ENCODE results near the gene VWA8.
"Not testable (repeated sequence)": the region's sequence is repeated elsewhere in the genome, so short reads cannot be mapped to it uniquely, and the experiment has no call there.

VWA8 gene

DNA sequence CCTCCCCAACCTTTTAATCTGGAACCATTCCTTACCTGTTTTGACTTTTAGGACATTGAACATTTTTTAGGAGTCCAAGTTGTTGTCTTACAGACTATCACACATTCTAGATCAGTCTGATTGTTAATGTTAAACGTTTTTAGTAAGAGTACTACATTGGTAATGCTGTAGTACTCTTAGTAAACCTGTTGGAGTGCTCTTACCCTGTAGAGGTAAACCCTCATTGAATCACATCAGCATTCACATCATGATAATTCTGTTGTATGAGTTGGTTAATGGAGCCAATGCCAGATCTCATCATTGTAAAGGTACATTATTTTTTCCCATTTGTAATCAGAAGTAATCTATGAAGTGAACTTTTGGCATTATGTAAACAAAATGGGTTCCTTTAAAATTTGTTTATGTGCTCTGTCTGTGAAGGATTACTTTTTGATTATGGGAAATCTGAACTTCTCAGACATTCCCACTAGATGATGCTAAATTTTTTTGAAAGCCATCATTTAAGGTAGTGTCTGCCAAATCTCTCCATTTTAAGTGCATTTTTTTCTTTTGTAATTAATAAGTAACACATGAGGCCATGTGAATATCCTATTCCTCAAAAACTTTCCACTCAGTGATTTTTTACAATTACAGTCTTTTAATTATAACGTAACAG lies 55.2 kb downstream of the VWA8 start:
- Histone ChIP-seq H3K9ac (ENCODE audit: low read length in 2 of 2) (no peak overlapping the region), H3K27me3 (ENCODE audit: control insufficient read depth in 1 of 2, insufficient read depth in 2 of 2, low read length in 2 of 2) (no peaks in the 10 kb centered on the region), H3K4me1 (ENCODE audit: control insufficient read depth, insufficient read depth, low read length) (no peaks in the 10 kb centered on the region), H3K4me3 (ENCODE audit: low read length in 2 of 2) (no peak overlapping the region), H3K36me3 (ENCODE audit: control insufficient read depth in 2 of 2, insufficient read depth in 2 of 2, low read length in 2 of 2) (no peaks in the 10 kb centered on the region), H3K9me3 (ENCODE audit: control insufficient read depth in 2 of 2, low read length in 2 of 2) (no peaks in the 10 kb centered on the region), H3K27ac (ENCODE audit: low read length) (no peak overlapping the region)

DNA sequence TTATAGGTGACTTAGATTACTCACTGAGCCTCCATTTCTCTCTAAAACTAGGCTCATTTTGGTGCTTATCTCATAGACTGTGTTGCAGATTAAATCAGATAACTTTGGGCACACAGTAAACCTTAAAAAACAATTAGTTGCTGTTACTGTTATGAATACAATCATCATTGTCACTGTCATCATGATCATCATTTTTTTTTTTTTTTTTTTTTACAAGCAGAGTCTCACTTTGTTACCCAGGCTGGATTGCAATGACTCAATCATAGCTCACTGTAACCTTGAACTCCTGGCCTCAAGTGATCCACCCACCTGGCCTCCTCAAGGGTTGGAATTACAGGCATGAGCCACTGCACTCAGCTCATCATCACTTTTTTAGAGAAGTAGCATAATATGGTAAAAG lies 60.0 kb downstream of the VWA8 start:
- no peaks in the 10 kb centered on the region for H3K36me3 ChIP-seq (ENCODE audit: control insufficient read depth in 2 of 2, insufficient read depth in 2 of 2, low read length in 2 of 2)

DNA sequence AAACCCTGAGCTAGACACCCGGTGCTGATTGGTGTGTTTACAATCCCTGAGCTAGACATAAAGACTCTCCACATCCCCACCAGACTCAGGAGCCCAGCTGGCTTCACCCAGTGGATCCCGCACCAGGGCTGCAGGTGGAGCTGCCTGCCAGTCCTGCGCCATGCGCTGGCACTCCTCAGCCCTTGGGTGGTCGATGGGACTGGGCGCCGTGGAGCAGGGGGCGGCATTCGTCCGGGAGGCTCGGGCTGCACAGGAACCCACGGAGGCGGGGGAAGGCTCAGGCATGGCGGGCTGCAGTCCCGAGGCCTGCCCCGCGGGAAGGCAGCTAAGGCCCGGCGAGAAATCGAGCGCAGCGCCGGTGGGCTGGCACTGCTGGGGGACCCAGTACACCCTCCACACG lies 62.5 kb downstream of the VWA8 start:
- H3K27ac ChIP-seq (ENCODE audit: low read length); H3K4me1 ChIP-seq (ENCODE audit: control insufficient read depth, insufficient read depth, low read length); H3K36me3 ChIP-seq (ENCODE audit: control insufficient read depth in 2 of 2, insufficient read depth in 2 of 2, low read length in 2 of 2); H3K4me3 ChIP-seq (ENCODE audit: low read length in 2 of 2); H3K9me3 ChIP-seq (ENCODE audit: control insufficient read depth in 2 of 2, low read length in 2 of 2); H3K27me3 ChIP-seq (ENCODE audit: control insufficient read depth in 1 of 2, insufficient read depth in 2 of 2, low read length in 2 of 2); H3K9ac ChIP-seq (ENCODE audit: low read length in 2 of 2): not testable (repeated sequence)

More for the DNA sequence above, 60.0 kb downstream of the VWA8 start:
- Histone ChIP-seq H3K4me3 (ENCODE audit: low read length in 2 of 2) (no peak overlapping the region), H3K27ac (ENCODE audit: low read length) (no peak overlapping the region), H3K27me3 (ENCODE audit: control insufficient read depth in 1 of 2, insufficient read depth in 2 of 2, low read length in 2 of 2) (no peaks in the 10 kb centered on the region), H3K9ac (ENCODE audit: low read length in 2 of 2) (no peak overlapping the region), H3K9me3 (ENCODE audit: control insufficient read depth in 2 of 2, low read length in 2 of 2) (no peaks in the 10 kb centered on the region), H3K4me1 (ENCODE audit: control insufficient read depth, insufficient read depth, low read length) (no peaks in the 10 kb centered on the region)

DNA sequence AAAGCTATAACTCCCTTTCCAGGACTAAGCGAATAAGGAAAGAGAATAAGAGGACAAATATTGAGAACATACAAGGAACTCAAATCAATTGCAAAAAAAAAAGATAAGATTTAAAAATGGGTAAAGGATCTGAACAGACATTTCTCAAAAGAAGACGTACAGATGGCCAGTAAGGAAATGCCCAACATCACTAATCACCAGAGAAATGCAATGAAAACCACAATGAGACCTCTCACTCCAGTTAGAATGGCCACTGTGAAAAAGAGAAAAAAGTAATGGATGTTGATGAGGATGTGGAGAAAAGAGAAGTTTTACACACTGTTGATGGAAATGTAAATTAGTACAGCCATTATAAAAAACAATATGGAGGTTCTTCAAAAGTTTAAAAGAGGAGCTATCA lies 63.8 kb downstream of the VWA8 start:
- Histone ChIP-seq H3K27ac (ENCODE audit: low read length) (no peak overlapping the region), H3K4me1 (ENCODE audit: control insufficient read depth, insufficient read depth, low read length) (no peaks in the 10 kb centered on the region), H3K27me3 (ENCODE audit: control insufficient read depth in 1 of 2, insufficient read depth in 2 of 2, low read length in 2 of 2) (no peaks in the 10 kb centered on the region), H3K36me3 (ENCODE audit: control insufficient read depth in 2 of 2, insufficient read depth in 2 of 2, low read length in 2 of 2) (no peaks in the 10 kb centered on the region), H3K4me3 (ENCODE audit: low read length in 2 of 2) (no peak overlapping the region), H3K9me3 (ENCODE audit: control insufficient read depth in 2 of 2, low read length in 2 of 2) (no peaks in the 10 kb centered on the region), H3K9ac (ENCODE audit: low read length in 2 of 2) (no peak overlapping the region)

DNA sequence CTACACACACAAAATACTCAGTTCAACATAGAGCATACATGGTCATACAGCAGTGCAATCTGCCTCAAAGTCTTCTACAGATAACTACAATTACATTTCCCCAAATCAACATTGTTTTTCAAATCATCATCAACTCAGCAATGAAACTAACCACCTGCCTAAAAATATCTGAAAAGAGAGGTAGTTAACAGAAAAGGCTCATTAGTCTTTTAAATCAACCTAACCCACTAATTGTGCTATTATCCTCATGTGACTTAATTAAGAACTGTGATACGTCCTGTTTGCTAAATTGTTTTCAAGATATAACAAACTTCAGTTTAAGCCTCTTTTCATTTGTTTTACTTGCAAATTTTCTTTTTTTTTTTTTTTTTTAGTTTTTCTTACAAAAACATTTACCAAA lies 65.4 kb downstream of the VWA8 start:
- H3K9me3 ChIP-seq (ENCODE audit: control insufficient read depth in 2 of 2, low read length in 2 of 2): no peaks in the 10 kb centered on the region
- no peaks in the 10 kb centered on the region for H3K4me1 ChIP-seq (ENCODE audit: control insufficient read depth, insufficient read depth, low read length)

DNA sequence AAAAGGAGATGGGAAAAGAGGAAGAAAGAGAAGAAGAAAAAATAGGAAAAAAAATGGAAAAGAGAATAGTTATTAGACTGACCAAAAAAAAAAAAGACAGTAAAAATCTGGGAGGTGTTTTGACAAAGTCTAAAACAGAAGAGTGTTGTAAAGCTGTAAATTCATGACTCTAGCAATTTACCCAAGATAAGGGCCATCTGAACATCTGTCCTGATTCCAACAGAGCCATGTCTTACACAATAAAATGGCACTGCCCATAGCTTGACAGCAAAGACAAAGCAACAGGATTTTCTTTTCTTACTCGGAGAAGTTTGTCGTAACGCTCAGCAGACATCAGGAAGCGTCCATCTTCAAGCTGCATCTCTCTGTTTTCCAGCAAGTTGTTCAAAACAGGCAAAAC lies 69.8 kb downstream of the VWA8 start:
- Histone ChIP-seq H3K27ac (ENCODE audit: low read length) (no peak overlapping the region), H3K4me1 (ENCODE audit: control insufficient read depth, insufficient read depth, low read length) (no peaks in the 10 kb centered on the region), H3K27me3 (ENCODE audit: control insufficient read depth in 1 of 2, insufficient read depth in 2 of 2, low read length in 2 of 2) (no peaks in the 10 kb centered on the region), H3K36me3 (ENCODE audit: control insufficient read depth in 2 of 2, insufficient read depth in 2 of 2, low read length in 2 of 2) (peaks cover 3 to 7% of the 10 kb centered on the region in 2 donors), H3K9ac (ENCODE audit: low read length in 2 of 2) (no peak overlapping the region), H3K4me3 (ENCODE audit: low read length in 2 of 2) (no peak overlapping the region), H3K9me3 (ENCODE audit: control insufficient read depth in 2 of 2, low read length in 2 of 2) (no peaks in the 10 kb centered on the region)

More for the DNA sequence above, 65.4 kb downstream of the VWA8 start:
- Histone ChIP-seq H3K27ac (ENCODE audit: low read length) (no peak overlapping the region), H3K36me3 (ENCODE audit: control insufficient read depth in 2 of 2, insufficient read depth in 2 of 2, low read length in 2 of 2) (peaks cover 0 to 3% of the 10 kb centered on the region in 2 donors), H3K27me3 (ENCODE audit: control insufficient read depth in 1 of 2, insufficient read depth in 2 of 2, low read length in 2 of 2) (no peaks in the 10 kb centered on the region), H3K9ac (ENCODE audit: low read length in 2 of 2) (no peak overlapping the region), H3K4me3 (ENCODE audit: low read length in 2 of 2) (no peak overlapping the region)

DNA sequence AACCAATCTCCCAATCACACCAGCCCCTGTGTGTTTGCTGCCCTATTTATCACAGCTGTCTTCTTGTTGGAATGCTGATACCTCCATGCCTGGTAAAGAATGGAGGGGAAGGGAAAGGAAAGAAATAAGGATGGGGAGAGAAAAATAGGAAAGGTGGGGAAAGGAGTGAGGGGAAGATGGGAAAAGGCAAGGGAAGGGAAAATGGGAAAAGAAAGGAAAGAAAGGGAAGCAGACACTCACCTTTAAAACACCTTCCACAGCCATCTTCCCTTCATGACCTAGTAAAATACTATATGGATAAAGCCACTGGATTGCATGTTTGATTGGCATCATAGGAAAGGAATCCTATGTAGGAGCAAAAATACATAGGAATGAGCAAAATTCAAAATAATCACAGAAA lies 77.8 kb downstream of the VWA8 start:
- no peak overlapping the region for H3K9ac ChIP-seq (ENCODE audit: low read length in 2 of 2)
- H3K9me3 ChIP-seq (ENCODE audit: control insufficient read depth in 2 of 2, low read length in 2 of 2): no peaks in the 10 kb centered on the region
- no peak overlapping the region for H3K27ac ChIP-seq (ENCODE audit: low read length)
- H3K4me1 ChIP-seq (ENCODE audit: control insufficient read depth, insufficient read depth, low read length): no peaks in the 10 kb centered on the region
- no peak overlapping the region for H3K4me3 ChIP-seq (ENCODE audit: low read length in 2 of 2)
- H3K36me3 ChIP-seq (ENCODE audit: control insufficient read depth in 2 of 2, insufficient read depth in 2 of 2, low read length in 2 of 2): peaks cover 7 to 11% of the 10 kb centered on the region in 2 donors
- H3K27me3 ChIP-seq (ENCODE audit: control insufficient read depth in 1 of 2, insufficient read depth in 2 of 2, low read length in 2 of 2): no peaks in the 10 kb centered on the region

DNA sequence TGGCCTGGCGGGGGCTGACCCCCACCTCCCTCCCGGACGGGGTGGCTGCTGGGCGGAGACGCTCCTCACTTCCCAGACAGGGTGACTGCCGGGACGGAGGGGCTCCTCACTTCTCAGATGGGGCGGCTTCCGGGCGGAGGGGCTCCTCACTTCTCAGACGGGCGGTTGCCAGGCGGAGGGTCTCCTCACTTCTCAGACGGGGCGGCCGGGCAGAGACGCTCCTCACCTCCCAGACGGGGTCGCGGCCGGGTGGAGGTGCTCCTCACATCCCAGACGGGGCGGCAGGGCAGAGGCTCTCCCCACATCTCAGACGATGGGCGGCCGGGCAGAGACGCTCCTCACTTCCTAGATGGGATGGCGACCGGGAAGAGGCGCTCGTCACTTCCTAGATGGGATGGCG lies 79.0 kb downstream of the VWA8 start:
- H3K4me3 ChIP-seq (ENCODE audit: low read length in 2 of 2); H3K27me3 ChIP-seq (ENCODE audit: control insufficient read depth in 1 of 2, insufficient read depth in 2 of 2, low read length in 2 of 2); H3K9me3 ChIP-seq (ENCODE audit: control insufficient read depth in 2 of 2, low read length in 2 of 2); H3K27ac ChIP-seq (ENCODE audit: low read length); H3K9ac ChIP-seq (ENCODE audit: low read length in 2 of 2); H3K4me1 ChIP-seq (ENCODE audit: control insufficient read depth, insufficient read depth, low read length): not testable (repeated sequence)
- peaks cover 7 to 11% of the 10 kb centered on the region in 2 donors for H3K36me3 ChIP-seq (ENCODE audit: control insufficient read depth in 2 of 2, insufficient read depth in 2 of 2, low read length in 2 of 2)

DNA sequence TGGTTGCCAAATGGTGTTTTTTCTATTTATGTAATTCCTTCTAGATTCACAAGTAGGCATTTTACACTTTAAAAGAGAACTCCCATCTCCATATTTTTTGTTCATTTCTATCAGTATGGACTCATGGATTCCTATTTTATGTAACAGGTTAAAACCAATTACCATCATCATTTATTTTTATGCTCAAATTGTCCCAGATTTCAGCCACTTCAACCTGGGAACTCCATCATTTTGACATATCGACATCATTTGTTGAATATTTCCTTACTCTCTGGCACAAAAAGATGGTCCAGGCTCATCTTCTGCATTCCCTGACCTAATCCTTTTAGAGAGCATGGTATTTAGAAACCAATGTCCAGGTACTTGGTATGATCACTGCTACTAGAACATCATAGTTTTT lies 79.9 kb downstream of the VWA8 start:
- no peaks in the 10 kb centered on the region for H3K9me3 ChIP-seq (ENCODE audit: control insufficient read depth in 2 of 2, low read length in 2 of 2)
- H3K4me3 ChIP-seq (ENCODE audit: low read length in 2 of 2): no peak overlapping the region
- no peaks in the 10 kb centered on the region for H3K4me1 ChIP-seq (ENCODE audit: control insufficient read depth, insufficient read depth, low read length)
- no peak overlapping the region for H3K27ac ChIP-seq (ENCODE audit: low read length)
- H3K36me3 ChIP-seq (ENCODE audit: control insufficient read depth in 2 of 2, insufficient read depth in 2 of 2, low read length in 2 of 2): peaks cover 7 to 11% of the 10 kb centered on the region in 2 donors
- no peaks in the 10 kb centered on the region for H3K27me3 ChIP-seq (ENCODE audit: control insufficient read depth in 1 of 2, insufficient read depth in 2 of 2, low read length in 2 of 2)
- H3K9ac ChIP-seq (ENCODE audit: low read length in 2 of 2): no peak overlapping the region

DNA sequence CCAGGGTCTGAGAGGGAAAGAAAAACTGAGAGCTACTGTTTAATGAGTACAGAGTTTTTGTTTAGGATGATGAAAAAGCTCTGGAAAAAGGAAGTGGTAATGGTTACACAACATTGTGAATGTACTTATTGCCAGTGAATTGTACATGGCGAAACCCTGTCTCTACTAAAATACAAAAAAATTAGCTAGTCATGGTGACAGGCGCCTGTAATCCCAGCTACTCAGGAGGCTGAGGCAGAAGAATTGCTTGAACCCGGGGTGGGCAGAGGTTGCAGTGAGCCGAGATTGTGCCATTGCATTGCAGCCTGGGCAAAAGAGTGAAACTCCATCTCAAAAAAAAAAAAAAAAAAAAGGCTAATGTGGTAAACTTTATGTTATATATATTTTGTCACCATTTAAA lies 96.3 kb downstream of the VWA8 start:
- Histone ChIP-seq H3K27me3 (ENCODE audit: control insufficient read depth in 1 of 2, insufficient read depth in 2 of 2, low read length in 2 of 2) (no peaks in the 10 kb centered on the region), H3K9me3 (ENCODE audit: control insufficient read depth in 2 of 2, low read length in 2 of 2) (no peaks in the 10 kb centered on the region), H3K9ac (ENCODE audit: low read length in 2 of 2) (no peak overlapping the region), H3K27ac (ENCODE audit: low read length) (no peak overlapping the region), H3K4me3 (ENCODE audit: low read length in 2 of 2) (no peak overlapping the region), H3K36me3 (ENCODE audit: control insufficient read depth in 2 of 2, insufficient read depth in 2 of 2, low read length in 2 of 2) (peaks cover 3 to 4% of the 10 kb centered on the region in 2 donors), H3K4me1 (ENCODE audit: control insufficient read depth, insufficient read depth, low read length) (no peaks in the 10 kb centered on the region)

DNA sequence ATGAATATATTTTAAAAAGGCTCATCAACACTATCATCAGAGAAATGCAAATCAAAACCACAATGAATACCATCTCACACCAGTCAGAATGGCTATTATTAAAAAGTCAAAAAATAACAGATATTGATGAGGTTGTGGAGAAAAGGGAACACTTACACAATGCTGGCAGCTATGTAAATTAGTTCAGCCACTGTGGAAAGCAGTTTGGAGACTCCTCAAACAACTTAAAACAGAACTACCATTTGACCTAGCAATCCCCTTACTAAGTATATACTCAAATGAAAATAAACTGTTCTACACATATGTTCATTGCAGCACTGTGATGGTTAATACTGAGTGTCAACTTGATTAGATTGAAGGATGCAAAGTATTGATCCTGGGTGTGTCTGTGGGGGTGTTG lies 98.2 kb downstream of the VWA8 start:
- H3K9me3 ChIP-seq (ENCODE audit: control insufficient read depth in 2 of 2, low read length in 2 of 2); H3K27me3 ChIP-seq (ENCODE audit: control insufficient read depth in 1 of 2, insufficient read depth in 2 of 2, low read length in 2 of 2); H3K27ac ChIP-seq (ENCODE audit: low read length); H3K4me1 ChIP-seq (ENCODE audit: control insufficient read depth, insufficient read depth, low read length); H3K36me3 ChIP-seq (ENCODE audit: control insufficient read depth in 2 of 2, insufficient read depth in 2 of 2, low read length in 2 of 2); H3K4me3 ChIP-seq (ENCODE audit: low read length in 2 of 2); H3K9ac ChIP-seq (ENCODE audit: low read length in 2 of 2): not testable (repeated sequence)

Measured in stomach smooth muscle (tissue), 2 donors.